ENCODE results near the gene LBX2. TPM values are rescaled to one million over a fixed set of nuclear protein-coding genes. Genes with fewer than 3 reads are reported as not detected.

The LBX2 gene
- polyA plus RNA-seq, 4 donors: 2.3 to 37.5 (median 5.3) TPM

GRCh38 chr2:74537140-74537539, 37.7 kb upstream of the LBX2 start:
- Histone ChIP-seq H3K27ac (ENCODE audit: low read depth in 1 of 3, low read length in 2 of 3) (no peak overlapping the region), H3K36me3 (ENCODE audit: control insufficient read depth in 3 of 3, insufficient read depth in 2 of 3, low read depth in 1 of 3, low read length in 3 of 3) (peaks cover 0 to 15% (median 0%) of the 10 kb centered on the region in 3 donors), H3K4me3 (ENCODE audit: low read depth in 1 of 3, low read length in 3 of 3) (no peak overlapping the region), H3K9me3 (ENCODE audit: control insufficient read depth in 2 of 2, insufficient read depth in 1 of 2, low read depth in 1 of 2, low read length in 1 of 2) (no peaks in the 10 kb centered on the region), H3K27me3 (ENCODE audit: control insufficient read depth in 3 of 3, insufficient read depth in 3 of 3, low read length in 3 of 3) (peaks cover 0 to 38% (median 0%) of the 10 kb centered on the region in 3 donors), H3K4me1 (ENCODE audit: control insufficient read depth in 3 of 3, insufficient read depth in 2 of 3, low read depth in 1 of 3, low read length in 2 of 3) (no peaks in the 10 kb centered on the region)
- WGBS, 3 donors: 70 to 75% (median 72%) methylated on average over 4 of the region's 4 CpGs
- DNase-seq (no peak), FAIRE-seq (no peak)

GRCh38 chr2:74536166-74536950, 37.0 kb upstream of the LBX2 start:
- no peak for DNase-seq
- Histone ChIP-seq H3K4me3 (ENCODE audit: low read depth in 1 of 3, low read length in 3 of 3) (no peak overlapping the region), H3K4me1 (ENCODE audit: control insufficient read depth in 3 of 3, insufficient read depth in 2 of 3, low read depth in 1 of 3, low read length in 2 of 3) (no peaks in the 10 kb centered on the region), H3K27me3 (ENCODE audit: control insufficient read depth in 3 of 3, insufficient read depth in 3 of 3, low read length in 3 of 3) (peaks cover 0 to 38% (median 0%) of the 10 kb centered on the region in 3 donors), H3K27ac (ENCODE audit: low read depth in 1 of 3, low read length in 2 of 3) (no peak overlapping the region), H3K36me3 (ENCODE audit: control insufficient read depth in 3 of 3, insufficient read depth in 2 of 3, low read depth in 1 of 3, low read length in 3 of 3) (peaks cover 0 to 15% (median 0%) of the 10 kb centered on the region in 3 donors), H3K9me3 (ENCODE audit: control insufficient read depth in 2 of 2, insufficient read depth in 1 of 2, low read depth in 1 of 2, low read length in 1 of 2) (no peaks in the 10 kb centered on the region)
- no peak for FAIRE-seq
- WGBS, 3 donors: 78 to 87% (median 79%) methylated on average over 23 of the region's 23 CpGs

GRCh38 chr2:74535440-74535965, 36.1 kb upstream of the LBX2 start:
- no peak for FAIRE-seq
- DNase-seq: no peak
- Histone ChIP-seq H3K4me3 (ENCODE audit: low read depth in 1 of 3, low read length in 3 of 3) (no peak overlapping the region), H3K9me3 (ENCODE audit: control insufficient read depth in 2 of 2, insufficient read depth in 1 of 2, low read depth in 1 of 2, low read length in 1 of 2) (no peaks in the 10 kb centered on the region), H3K27me3 (ENCODE audit: control insufficient read depth in 3 of 3, insufficient read depth in 3 of 3, low read length in 3 of 3) (peaks cover 0 to 38% (median 0%) of the 10 kb centered on the region in 3 donors), H3K27ac (ENCODE audit: low read depth in 1 of 3, low read length in 2 of 3) (no peak overlapping the region), H3K36me3 (ENCODE audit: control insufficient read depth in 3 of 3, insufficient read depth in 2 of 3, low read depth in 1 of 3, low read length in 3 of 3) (peaks cover 0 to 15% (median 0%) of the 10 kb centered on the region in 3 donors), H3K4me1 (ENCODE audit: control insufficient read depth in 3 of 3, insufficient read depth in 2 of 3, low read depth in 1 of 3, low read length in 2 of 3) (peaks cover 0 to 5% (median 0%) of the 10 kb centered on the region in 3 donors)
- WGBS, 3 donors: 83 to 93% (median 90%) methylated on average over 10 of the region's 10 CpGs

GRCh38 chr2:74534411-74534810, 35.0 kb upstream of the LBX2 start:
- WGBS, 3 donors: 75 to 80% (median 78%) methylated on average over 12 of the region's 12 CpGs
- FAIRE-seq: no peak
- H3K4me1 ChIP-seq (ENCODE audit: control insufficient read depth in 3 of 3, insufficient read depth in 2 of 3, low read depth in 1 of 3, low read length in 2 of 3): peaks cover 0 to 6% (median 0%) of the 10 kb centered on the region in 3 donors
- no peak for DNase-seq
- H3K4me3 ChIP-seq (ENCODE audit: low read depth in 1 of 3, low read length in 3 of 3): no peak overlapping the region
- H3K27ac ChIP-seq (ENCODE audit: low read depth in 1 of 3, low read length in 2 of 3): no peak overlapping the region
- H3K9me3 ChIP-seq (ENCODE audit: control insufficient read depth in 2 of 2, insufficient read depth in 1 of 2, low read depth in 1 of 2, low read length in 1 of 2): no peaks in the 10 kb centered on the region
- peaks cover 0 to 32% (median 0%) of the 10 kb centered on the region in 3 donors for H3K27me3 ChIP-seq (ENCODE audit: control insufficient read depth in 3 of 3, insufficient read depth in 3 of 3, low read length in 3 of 3)
- peaks cover 0 to 15% (median 0%) of the 10 kb centered on the region in 3 donors for H3K36me3 ChIP-seq (ENCODE audit: control insufficient read depth in 3 of 3, insufficient read depth in 2 of 3, low read depth in 1 of 3, low read length in 3 of 3)

- peaks cover 0 to 24% (median 0%) of the 10 kb centered on the region in 3 donors for H3K27me3 ChIP-seq (ENCODE audit: control insufficient read depth in 3 of 3, insufficient read depth in 3 of 3, low read length in 3 of 3)
- DNase-seq (no peak), FAIRE-seq (no peak)
- H3K36me3 ChIP-seq (ENCODE audit: control insufficient read depth in 3 of 3, insufficient read depth in 2 of 3, low read depth in 1 of 3, low read length in 3 of 3): peaks cover 0 to 17% (median 0%) of the 10 kb centered on the region in 3 donors
- H3K27ac ChIP-seq (ENCODE audit: low read depth in 1 of 3, low read length in 2 of 3): no peak overlapping the region
- H3K9me3 ChIP-seq (ENCODE audit: control insufficient read depth in 2 of 2, insufficient read depth in 1 of 2, low read depth in 1 of 2, low read length in 1 of 2): no peaks in the 10 kb centered on the region
- H3K4me3 ChIP-seq (ENCODE audit: low read depth in 1 of 3, low read length in 3 of 3): no peak overlapping the region
- 84 to 85% (median 84%) methylated on average over 4 of the region's 4 CpGs for WGBS, 3 donors
- peaks cover 0 to 8% (median 3%) of the 10 kb centered on the region in 3 donors for H3K4me1 ChIP-seq (ENCODE audit: control insufficient read depth in 3 of 3, insufficient read depth in 2 of 3, low read depth in 1 of 3, low read length in 2 of 3)
Observed at GRCh38 chr2:74533464-74533863, 34.1 kb upstream of the LBX2 start.

- no peak for FAIRE-seq
Observed at GRCh38 chr2:74532222-74532621, 32.8 kb upstream of the LBX2 start.

GRCh38 chr2:74531666-74532065, 32.3 kb upstream of the LBX2 start:
- peaks cover 0 to 2% of the 10 kb centered on the region in 2 donors for H3K9me3 ChIP-seq (ENCODE audit: control insufficient read depth in 2 of 2, insufficient read depth in 1 of 2, low read depth in 1 of 2, low read length in 1 of 2)
- H3K4me1 ChIP-seq (ENCODE audit: control insufficient read depth in 3 of 3, insufficient read depth in 2 of 3, low read depth in 1 of 3, low read length in 2 of 3): peaks cover 0 to 13% (median 5%) of the 10 kb centered on the region in 3 donors
- DNase-seq (no peak), FAIRE-seq (no peak)
- peaks cover 3 to 35% (median 5%) of the 10 kb centered on the region in 3 donors for H3K36me3 ChIP-seq (ENCODE audit: control insufficient read depth in 3 of 3, insufficient read depth in 2 of 3, low read depth in 1 of 3, low read length in 3 of 3)
- WGBS, 3 donors: 87 to 93% (median 92%) methylated on average over 7 of the region's 7 CpGs
- H3K27ac ChIP-seq (ENCODE audit: low read depth in 1 of 3, low read length in 2 of 3): no peak overlapping the region
- H3K4me3 ChIP-seq (ENCODE audit: low read depth in 1 of 3, low read length in 3 of 3): no peak overlapping the region
- peaks cover 0 to 9% (median 0%) of the 10 kb centered on the region in 3 donors for H3K27me3 ChIP-seq (ENCODE audit: control insufficient read depth in 3 of 3, insufficient read depth in 3 of 3, low read length in 3 of 3)

More at GRCh38 chr2:74532222-74532621, 32.8 kb upstream of the LBX2 start:
- no peak overlapping the region for H3K27ac ChIP-seq (ENCODE audit: low read depth in 1 of 3, low read length in 2 of 3)
- peak; percentile 56 to 57 for DNase-seq
- peaks cover 3 to 30% (median 5%) of the 10 kb centered on the region in 3 donors for H3K36me3 ChIP-seq (ENCODE audit: control insufficient read depth in 3 of 3, insufficient read depth in 2 of 3, low read depth in 1 of 3, low read length in 3 of 3)
- H3K4me3 ChIP-seq (ENCODE audit: low read depth in 1 of 3, low read length in 3 of 3): no peak overlapping the region
- no peaks in the 10 kb centered on the region for H3K9me3 ChIP-seq (ENCODE audit: control insufficient read depth in 2 of 2, insufficient read depth in 1 of 2, low read depth in 1 of 2, low read length in 1 of 2)
- H3K27me3 ChIP-seq (ENCODE audit: control insufficient read depth in 3 of 3, insufficient read depth in 3 of 3, low read length in 3 of 3): peaks cover 0 to 14% (median 0%) of the 10 kb centered on the region in 3 donors
- peaks cover 0 to 13% (median 5%) of the 10 kb centered on the region in 3 donors for H3K4me1 ChIP-seq (ENCODE audit: control insufficient read depth in 3 of 3, insufficient read depth in 2 of 3, low read depth in 1 of 3, low read length in 2 of 3)

GRCh38 chr2:74530239-74531187, 31.1 kb upstream of the LBX2 start:
- no peak for FAIRE-seq
- peaks cover 0 to 19% (median 5%) of the 10 kb centered on the region in 3 donors for H3K4me1 ChIP-seq (ENCODE audit: control insufficient read depth in 3 of 3, insufficient read depth in 2 of 3, low read depth in 1 of 3, low read length in 2 of 3)

More at GRCh38 chr2:74530239-74531187, 31.1 kb upstream of the LBX2 start:
- Histone ChIP-seq H3K4me3 (ENCODE audit: low read depth in 1 of 3, low read length in 3 of 3) (peak overlapping the region; percentile 65 to 96 (median 83)), H3K9me3 (ENCODE audit: control insufficient read depth in 2 of 2, insufficient read depth in 1 of 2, low read depth in 1 of 2, low read length in 1 of 2) (peaks cover 0 to 6% of the 10 kb centered on the region in 2 donors), H3K36me3 (ENCODE audit: control insufficient read depth in 3 of 3, insufficient read depth in 2 of 3, low read depth in 1 of 3, low read length in 3 of 3) (peaks cover 3 to 45% (median 5%) of the 10 kb centered on the region in 3 donors), H3K27me3 (ENCODE audit: control insufficient read depth in 3 of 3, insufficient read depth in 3 of 3, low read length in 3 of 3) (peaks cover 0 to 1% (median 0%) of the 10 kb centered on the region in 3 donors), H3K27ac (ENCODE audit: low read depth in 1 of 3, low read length in 2 of 3) (peak overlapping the region; percentile 28 to 94 (median 82))
- WGBS, 3 donors: 1 to 3% (median 2%) methylated on average over 54 of the region's 54 CpGs
- peak; percentile 62 to 73 for DNase-seq

All from small intestine (tissue), 7 donors.